ENCODE data around the gene KLHL25. TPM values are rescaled to one million over a fixed set of nuclear protein-coding genes. Genes with fewer than 3 reads are reported as not detected.

Gene KLHL25
- total RNA-seq, 1 experiment from 2014 or later = 7.0 TPM

- ChIA-PET CTCF (no interaction called here), POLR2A (no interaction called here)
- in situ Hi-C loops (cut with HindIII; ENCODE audit: low pct_unique_long_range_greater_than_20kb, low sequenced_read_pairs) (no loop called here), intact Hi-C loops (cut with micrococcal nuclease; ENCODE audit: unreplicated experiment) (no loop called here)
- TF ChIP-seq TCF7L2 (IDR thresholded peaks at IDR 0.05; ENCODE audit: low read depth, low read length) = no peak
- TF ChIP-seq CTCF (IDR thresholded peaks at IDR 0.05) = no peak
- TF ChIP-seq SIN3A (IDR thresholded peaks at IDR 0.05; ENCODE audit: borderline replicate concordance, insufficient read depth, low read depth, low read length) = no peak
- TF ChIP-seq, protein P1, sequence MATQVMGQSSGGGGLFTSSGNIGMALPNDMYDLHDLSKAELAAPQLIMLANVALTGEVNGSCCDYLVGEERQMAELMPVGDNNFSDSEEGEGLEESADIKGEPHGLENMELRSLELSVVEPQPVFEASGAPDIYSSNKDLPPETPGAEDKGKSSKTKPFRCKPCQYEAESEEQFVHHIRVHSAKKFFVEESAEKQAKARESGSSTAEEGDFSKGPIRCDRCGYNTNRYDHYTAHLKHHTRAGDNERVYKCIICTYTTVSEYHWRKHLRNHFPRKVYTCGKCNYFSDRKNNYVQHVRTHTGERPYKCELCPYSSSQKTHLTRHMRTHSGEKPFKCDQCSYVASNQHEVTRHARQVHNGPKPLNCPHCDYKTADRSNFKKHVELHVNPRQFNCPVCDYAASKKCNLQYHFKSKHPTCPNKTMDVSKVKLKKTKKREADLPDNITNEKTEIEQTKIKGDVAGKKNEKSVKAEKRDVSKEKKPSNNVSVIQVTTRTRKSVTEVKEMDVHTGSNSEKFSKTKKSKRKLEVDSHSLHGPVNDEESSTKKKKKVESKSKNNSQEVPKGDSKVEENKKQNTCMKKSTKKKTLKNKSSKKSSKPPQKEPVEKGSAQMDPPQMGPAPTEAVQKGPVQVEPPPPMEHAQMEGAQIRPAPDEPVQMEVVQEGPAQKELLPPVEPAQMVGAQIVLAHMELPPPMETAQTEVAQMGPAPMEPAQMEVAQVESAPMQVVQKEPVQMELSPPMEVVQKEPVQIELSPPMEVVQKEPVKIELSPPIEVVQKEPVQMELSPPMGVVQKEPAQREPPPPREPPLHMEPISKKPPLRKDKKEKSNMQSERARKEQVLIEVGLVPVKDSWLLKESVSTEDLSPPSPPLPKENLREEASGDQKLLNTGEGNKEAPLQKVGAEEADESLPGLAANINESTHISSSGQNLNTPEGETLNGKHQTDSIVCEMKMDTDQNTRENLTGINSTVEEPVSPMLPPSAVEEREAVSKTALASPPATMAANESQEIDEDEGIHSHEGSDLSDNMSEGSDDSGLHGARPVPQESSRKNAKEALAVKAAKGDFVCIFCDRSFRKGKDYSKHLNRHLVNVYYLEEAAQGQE (IDR thresholded peaks at IDR 0.05; ENCODE audit: insufficient read depth in 1 of 2, low read depth in 2 of 2, low read length in 1 of 2) = no peak
- TF ChIP-seq POLR2AphosphoS5 (IDR thresholded peaks at IDR 0.05; ENCODE audit: low read depth, low read length) = no peak
- BruUV-seq (replicated peaks) = no TSS peak
- ATAC-seq (no peak), DNase-seq (ENCODE audit: low read depth, low spot score) (no peak)
- H3K27ac ChIP-seq (ENCODE audit: low read length) = no peak overlapping the region
- no peaks in the 10 kb centered on the region for H3K27me3 ChIP-seq (ENCODE audit: control insufficient read depth, insufficient read depth, low read length)
- no peaks in the 10 kb centered on the region for H3K9me3 ChIP-seq (ENCODE audit: control insufficient read depth, insufficient read depth, low read depth, low read length)
- H3K4me3 ChIP-seq (ENCODE audit: low read depth in 2 of 2, low read length in 2 of 2) = no peak overlapping the region
- peaks cover 5% of the 10 kb centered on the region; the same call in 1 of the 2 replicates for H3K4me1 ChIP-seq (ENCODE audit: control insufficient read depth, insufficient read depth, low read length)
- H3K36me3 ChIP-seq (ENCODE audit: control insufficient read depth, insufficient read depth, low read length) = no peaks in the 10 kb centered on the region
Observed at GRCh38 chr15:85763673-85764633, 30.8 kb downstream of the KLHL25 start.

DNA sequence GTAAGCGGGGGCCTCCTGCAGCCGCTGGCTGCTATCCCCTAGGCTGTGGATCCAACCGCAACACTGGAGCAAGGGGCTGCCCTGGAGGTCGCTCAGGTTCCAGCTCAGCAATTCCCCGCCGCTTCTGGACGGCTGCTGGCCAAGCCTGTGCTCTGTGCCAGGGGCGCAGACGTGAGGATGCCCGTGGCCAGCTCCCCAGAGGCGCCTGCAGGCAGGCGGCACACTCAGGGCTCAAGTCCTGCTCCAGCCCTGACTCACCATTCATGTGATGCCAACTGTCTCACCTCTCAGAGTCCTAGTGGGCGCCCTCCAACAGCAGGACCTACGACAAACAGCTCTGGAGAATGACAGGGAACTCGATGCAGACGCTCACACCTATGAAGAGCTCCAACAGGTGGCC is 31.6 kb downstream of the KLHL25 start:
- no peak for ATAC-seq
- Histone ChIP-seq H3K36me3 (ENCODE audit: control insufficient read depth, insufficient read depth, low read length) (no peaks in the 10 kb centered on the region), H3K27me3 (ENCODE audit: control insufficient read depth, insufficient read depth, low read length) (no peaks in the 10 kb centered on the region), H3K4me1 (ENCODE audit: control insufficient read depth, insufficient read depth, low read length) (peaks cover 5% of the 10 kb centered on the region; the same call in 1 of the 2 replicates), H3K9me3 (ENCODE audit: control insufficient read depth, insufficient read depth, low read depth, low read length) (no peaks in the 10 kb centered on the region), H3K27ac (ENCODE audit: low read length) (no peak overlapping the region), H3K4me3 (ENCODE audit: low read depth in 2 of 2, low read length in 2 of 2) (no peak overlapping the region)
- TF ChIP-seq CTCF (IDR thresholded peaks at IDR 0.05) (no peak), TCF7L2 (IDR thresholded peaks at IDR 0.05; ENCODE audit: low read depth, low read length) (no peak), SIN3A (IDR thresholded peaks at IDR 0.05; ENCODE audit: borderline replicate concordance, insufficient read depth, low read depth, low read length) (no peak), POLR2AphosphoS5 (IDR thresholded peaks at IDR 0.05; ENCODE audit: low read depth, low read length) (no peak)
- TF ChIP-seq, protein P1 (IDR thresholded peaks at IDR 0.05; ENCODE audit: insufficient read depth in 1 of 2, low read depth in 2 of 2, low read length in 1 of 2) = no peak
- intact Hi-C loops (cut with micrococcal nuclease; ENCODE audit: unreplicated experiment) (no loop called here), in situ Hi-C loops (cut with HindIII; ENCODE audit: low pct_unique_long_range_greater_than_20kb, low sequenced_read_pairs) (no loop called here)
- no TSS peak for BruUV-seq (replicated peaks)
- ChIA-PET CTCF (no interaction called here), POLR2A (no interaction called here)
- no peak for DNase-seq (ENCODE audit: low read depth, low spot score)
